ENCODE data around the gene PLD1. TPM values are rescaled to one million over a fixed set of nuclear protein-coding genes. Genes with fewer than 3 reads are reported as not detected.

PLD1 gene
- total RNA-seq, 1 experiment from 2014 or later: 32.5 TPM

DNA sequence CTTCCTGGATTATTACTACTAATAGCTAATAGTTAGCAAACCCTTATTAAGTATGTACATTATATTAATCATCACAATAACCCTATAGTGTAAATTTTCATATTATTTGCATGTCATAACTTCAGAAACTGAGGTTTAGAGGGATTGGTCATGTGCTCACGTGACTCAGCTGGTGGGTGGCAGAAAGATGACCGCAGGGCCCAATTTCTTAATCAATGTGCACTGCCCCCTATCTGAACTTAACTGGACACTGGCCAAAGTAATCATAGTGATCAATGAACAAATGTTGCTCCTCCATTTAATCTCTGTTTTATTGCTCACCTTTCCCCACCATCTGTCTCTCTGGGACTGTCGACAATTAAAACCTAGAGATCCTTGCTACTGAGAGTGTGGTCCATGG lies 52.2 kb downstream of the PLD1 start:
- no peaks in the 10 kb centered on the region for H3K9me3 ChIP-seq (ENCODE audit: insufficient read depth, low read depth)
- no peak overlapping the region for H3K4me2 ChIP-seq
- CTCF ChIA-PET: interaction anchor here (0.6 kb wide), 1 partner anchor 11 kb away, joined by 4 read pairs; no protein-coding TSS in a partner anchor
- no TSS peak for BruUV-seq (replicated peaks)
- no peak overlapping the region for H3K27ac ChIP-seq
- POLR2A ChIA-PET (ENCODE audit: unreplicated experiment): no interaction called here
- H2AFZ ChIP-seq: no peak overlapping the region
- DNase-seq: no peak
- intact Hi-C loops (cut with micrococcal nuclease; ENCODE audit: unreplicated experiment): no loop called here
- no peaks in the 10 kb centered on the region for H3K27me3 ChIP-seq (ENCODE audit: insufficient read depth, low read depth)
- TF ChIP-seq, protein P1, sequence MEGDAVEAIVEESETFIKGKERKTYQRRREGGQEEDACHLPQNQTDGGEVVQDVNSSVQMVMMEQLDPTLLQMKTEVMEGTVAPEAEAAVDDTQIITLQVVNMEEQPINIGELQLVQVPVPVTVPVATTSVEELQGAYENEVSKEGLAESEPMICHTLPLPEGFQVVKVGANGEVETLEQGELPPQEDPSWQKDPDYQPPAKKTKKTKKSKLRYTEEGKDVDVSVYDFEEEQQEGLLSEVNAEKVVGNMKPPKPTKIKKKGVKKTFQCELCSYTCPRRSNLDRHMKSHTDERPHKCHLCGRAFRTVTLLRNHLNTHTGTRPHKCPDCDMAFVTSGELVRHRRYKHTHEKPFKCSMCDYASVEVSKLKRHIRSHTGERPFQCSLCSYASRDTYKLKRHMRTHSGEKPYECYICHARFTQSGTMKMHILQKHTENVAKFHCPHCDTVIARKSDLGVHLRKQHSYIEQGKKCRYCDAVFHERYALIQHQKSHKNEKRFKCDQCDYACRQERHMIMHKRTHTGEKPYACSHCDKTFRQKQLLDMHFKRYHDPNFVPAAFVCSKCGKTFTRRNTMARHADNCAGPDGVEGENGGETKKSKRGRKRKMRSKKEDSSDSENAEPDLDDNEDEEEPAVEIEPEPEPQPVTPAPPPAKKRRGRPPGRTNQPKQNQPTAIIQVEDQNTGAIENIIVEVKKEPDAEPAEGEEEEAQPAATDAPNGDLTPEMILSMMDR (conservative IDR thresholded peaks at IDR 0.05): no peak
- no peak for TF ChIP-seq EZH2 (IDR thresholded peaks at IDR 0.05; ENCODE audit: low read depth)
- no peaks in the 10 kb centered on the region for H3K9me2 ChIP-seq (ENCODE audit: insufficient read depth)
- no peaks in the 10 kb centered on the region for H4K20me1 ChIP-seq (ENCODE audit: insufficient read depth)
- H3K79me2 ChIP-seq (ENCODE audit: low read depth): no peaks in the 10 kb centered on the region
- H3K36me3 ChIP-seq (ENCODE audit: low read depth): no peaks in the 10 kb centered on the region
- H3K4me3 ChIP-seq: no peak overlapping the region
- H3F3A ChIP-seq (ENCODE audit: insufficient read depth, low read depth): no peaks in the 10 kb centered on the region
- no peaks in the 10 kb centered on the region; the same call in 1 of the 2 replicates for H3K4me1 ChIP-seq (replicated peaks; ENCODE audit: insufficient read depth)

DNA sequence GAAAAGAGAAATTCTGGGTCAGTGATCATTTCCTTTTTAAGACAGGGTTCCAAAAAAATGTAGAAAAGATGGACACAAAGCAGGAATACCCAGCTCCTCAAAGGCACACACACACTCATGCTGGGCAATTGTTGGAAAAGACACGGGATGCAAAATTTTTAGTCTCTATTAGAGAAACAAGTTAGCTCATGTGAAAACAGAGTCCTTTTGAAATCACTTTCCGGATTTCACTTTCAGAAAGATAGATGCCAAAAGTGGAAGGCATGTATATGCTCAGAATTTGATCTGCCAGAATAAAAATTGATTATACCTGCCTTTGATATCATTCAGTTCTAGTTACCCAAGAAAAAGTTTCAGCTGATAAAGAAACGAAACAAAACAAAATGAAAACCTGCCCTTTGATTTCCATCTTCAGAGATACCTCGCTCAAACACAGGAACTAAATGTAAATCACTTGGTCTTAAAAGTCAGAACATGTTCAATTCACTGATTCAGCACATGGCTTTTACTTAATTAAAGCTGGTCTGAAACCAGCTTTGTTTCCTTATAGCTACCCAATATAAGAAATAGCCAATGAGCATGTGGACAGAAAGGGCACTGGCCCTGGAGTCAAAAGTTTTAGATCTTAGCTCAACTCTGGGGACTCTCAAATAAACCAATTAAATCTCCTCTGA lies 52.8 kb downstream of the PLD1 start:
- Histone ChIP-seq H2AFZ (no peak overlapping the region), H3K27me3 (ENCODE audit: insufficient read depth, low read depth) (no peaks in the 10 kb centered on the region), H3K9me2 (ENCODE audit: insufficient read depth) (no peaks in the 10 kb centered on the region), H4K20me1 (ENCODE audit: insufficient read depth) (no peaks in the 10 kb centered on the region), H3K4me1 (replicated peaks; ENCODE audit: insufficient read depth) (no peaks in the 10 kb centered on the region; the same call in 1 of the 2 replicates), H3K27ac (no peak overlapping the region), H3K36me3 (ENCODE audit: low read depth) (no peaks in the 10 kb centered on the region), H3F3A (ENCODE audit: insufficient read depth, low read depth) (no peaks in the 10 kb centered on the region), H3K79me2 (ENCODE audit: low read depth) (no peaks in the 10 kb centered on the region), H3K9me3 (ENCODE audit: insufficient read depth, low read depth) (no peaks in the 10 kb centered on the region), H3K4me2 (no peak overlapping the region), H3K4me3 (no peak overlapping the region)
- POLR2A ChIA-PET (ENCODE audit: unreplicated experiment): no interaction called here
- BruUV-seq (replicated peaks): no TSS peak
- CTCF ChIA-PET: interaction anchor here (0.6 kb wide), 1 partner anchor 10 kb away, joined by 4 read pairs; no protein-coding TSS in a partner anchor
- DNase-seq: no peak
- intact Hi-C loops (cut with micrococcal nuclease; ENCODE audit: unreplicated experiment): no loop called here
- TF ChIP-seq EZH2 (IDR thresholded peaks at IDR 0.05; ENCODE audit: low read depth): no peak
- TF ChIP-seq, protein P1 (conservative IDR thresholded peaks at IDR 0.05): no peak

DNA sequence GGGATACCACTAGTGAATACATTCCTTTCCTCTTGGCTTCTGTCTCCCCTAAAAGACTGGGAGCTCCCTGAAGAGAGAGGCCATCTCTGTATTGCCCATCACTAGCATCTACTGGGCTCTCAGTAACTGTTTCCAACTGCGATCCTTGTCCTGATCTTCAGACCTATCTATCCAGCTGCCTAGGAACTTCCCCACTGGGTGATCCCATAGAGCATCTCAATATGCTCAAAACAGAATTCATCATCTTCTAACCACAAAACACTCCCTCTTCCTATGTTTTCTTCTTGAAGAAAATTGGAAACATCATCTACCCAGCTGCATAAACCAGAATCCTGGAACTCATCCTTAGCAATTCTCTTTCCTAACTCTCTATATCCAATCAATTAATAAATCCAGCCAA lies 54.6 kb downstream of the PLD1 start:
- Histone ChIP-seq H3K9me2 (ENCODE audit: insufficient read depth) (no peaks in the 10 kb centered on the region), H3K9me3 (ENCODE audit: insufficient read depth, low read depth) (no peaks in the 10 kb centered on the region), H3K4me1 (replicated peaks; ENCODE audit: insufficient read depth) (no peaks in the 10 kb centered on the region; the same call in 1 of the 2 replicates), H3K4me2 (no peak overlapping the region), H3K36me3 (ENCODE audit: low read depth) (no peaks in the 10 kb centered on the region), H2AFZ (no peak overlapping the region), H3K79me2 (ENCODE audit: low read depth) (no peaks in the 10 kb centered on the region), H3F3A (ENCODE audit: insufficient read depth, low read depth) (no peaks in the 10 kb centered on the region), H3K27me3 (ENCODE audit: insufficient read depth, low read depth) (no peaks in the 10 kb centered on the region), H3K4me3 (no peak overlapping the region), H4K20me1 (ENCODE audit: insufficient read depth) (no peaks in the 10 kb centered on the region), H3K27ac (no peak overlapping the region)
- BruUV-seq (replicated peaks): no TSS peak
- CTCF ChIA-PET: no interaction called here
- intact Hi-C loops (cut with micrococcal nuclease; ENCODE audit: unreplicated experiment): no loop called here
- DNase-seq: no peak
- POLR2A ChIA-PET (ENCODE audit: unreplicated experiment): no interaction called here
- no peak for TF ChIP-seq EZH2 (IDR thresholded peaks at IDR 0.05; ENCODE audit: low read depth)
- TF ChIP-seq, protein P1 (conservative IDR thresholded peaks at IDR 0.05): no peak

Measured in PC-9 (cell line).